ENCODE results near the gene LAMC1.

GRCh38 chr1:183168308-183168707 is 145.1 kb downstream of the LAMC1 start:
- no peak for TF ChIP-seq CTCF (IDR thresholded peaks at IDR 0.05; ENCODE audit: insufficient read depth, low read length, poor library complexity, severe bottlenecking)
- no peak for TF ChIP-seq EZH2phosphoT487 (conservative IDR thresholded peaks at IDR 0.05; ENCODE audit: low read length)
